ENCODE results near the gene HSD17B12.

GRCh38 chr11:43904742-43905535, 224.4 kb downstream of the HSD17B12 start:
- TF ChIP-seq CTCF (IDR thresholded peaks at IDR 0.05), result no peak
- no peak for TF ChIP-seq POLR2A (IDR thresholded peaks at IDR 0.05)
